Tibial nerve (tissue), 4 donors: ENCODE measurements around the gene OLIG2. TPM values are rescaled to one million over a fixed set of nuclear protein-coding genes. Genes with fewer than 3 reads are reported as not detected.

Experiments used
- DNase-seq, 2 donors: peaks; one replicate each; pipeline ENCODE4 v3.0.0-alpha.2; 2019; ENCODE audit warnings: low spot score in 2 of 2
- H3K27ac ChIP-seq, 4 donors: fragments of 200-600 bp; sonication (generic) in 3 of 4; one replicate each; pipeline ENCODE4 v1.5.1; 2017 to 2019; ENCODE audit warnings: mild to moderate bottlenecking in 1 of 4
- H3K27me3 ChIP-seq, 2 donors: fragments of 200-600 bp; sonication (generic) in 1 of 2; one replicate each; pipeline versions ENCODE4 v1.5.1 to v1.6.0; 2017 to 2019
- H3K36me3 ChIP-seq, 3 donors: fragments of 200-600 bp; sonication (generic); one replicate each; pipeline ENCODE4 v1.5.1; 2018 to 2019
- H3K4me1 ChIP-seq, 4 donors: fragments of 200-600 bp; sonication (generic) in 3 of 4; one replicate each; pipeline ENCODE4 v1.5.1; 2017 to 2019
- H3K4me3 ChIP-seq, 4 donors: fragments of 200-600 bp; sonication (generic) in 3 of 4; one replicate each; pipeline ENCODE4 v1.5.1; 2017 to 2019; ENCODE audit warnings: mild to moderate bottlenecking in 1 of 4, moderate library complexity in 1 of 4
- H3K9me3 ChIP-seq, 4 donors: fragments of 200-600 bp; sonication (generic) in 3 of 4; one replicate each; pipeline ENCODE4 v1.5.1; 2017 to 2019
- EP300 ChIP-seq, 2 donors: sonication (generic); formaldehyde crosslinking; IDR thresholded peaks; one replicate each; pipeline ENCODE4 v1.6.1; 2017; ENCODE audit warnings: antibody characterized with exemption in 2 of 2, mild to moderate bottlenecking in 1 of 2
- POLR2A ChIP-seq, 2 donors: fragments of 450-650 bp; IDR thresholded peaks; one replicate each; pipeline ENCODE4 v1.6.1; 2017; ENCODE audit warnings: antibody characterized with exemption in 2 of 2, mild to moderate bottlenecking in 2 of 2, moderate library complexity in 2 of 2
- WGBS, 2 donors: methylation state at CpG; one replicate each; pipeline ENCODE4 v1.1.5; 2018; 5-methylcytosine and 5-hydroxymethylcytosine counted together
- total RNA-seq, 4 donors: library from RNA; depleted of rRNA; stranded (reverse); fragments of >200 nt; gene quantifications; one replicate each; pipeline ENCODE4 v1.1.0, GENCODE V29; 2016
- TF ChIP-seq, protein P1 (sequence below), 5 experiments: fragments of 200-600 bp in 3 of 5; fragments of 450-650 bp in 2 of 5; sonication (generic) in 3 of 5; IDR thresholded peaks; one replicate each; pipeline ENCODE4 v1.5.1; 2016 to 2019; ENCODE audit warnings: antibody characterized with exemption in 5 of 5, mild to moderate bottlenecking in 3 of 5, moderate library complexity in 2 of 5

OLIG2 gene
- total RNA-seq, result 1 to 10 TPM in 1 of 4 donors, under 1 TPM in 1, not detected in 2; 0.21 to 1.3 TPM

DNA sequence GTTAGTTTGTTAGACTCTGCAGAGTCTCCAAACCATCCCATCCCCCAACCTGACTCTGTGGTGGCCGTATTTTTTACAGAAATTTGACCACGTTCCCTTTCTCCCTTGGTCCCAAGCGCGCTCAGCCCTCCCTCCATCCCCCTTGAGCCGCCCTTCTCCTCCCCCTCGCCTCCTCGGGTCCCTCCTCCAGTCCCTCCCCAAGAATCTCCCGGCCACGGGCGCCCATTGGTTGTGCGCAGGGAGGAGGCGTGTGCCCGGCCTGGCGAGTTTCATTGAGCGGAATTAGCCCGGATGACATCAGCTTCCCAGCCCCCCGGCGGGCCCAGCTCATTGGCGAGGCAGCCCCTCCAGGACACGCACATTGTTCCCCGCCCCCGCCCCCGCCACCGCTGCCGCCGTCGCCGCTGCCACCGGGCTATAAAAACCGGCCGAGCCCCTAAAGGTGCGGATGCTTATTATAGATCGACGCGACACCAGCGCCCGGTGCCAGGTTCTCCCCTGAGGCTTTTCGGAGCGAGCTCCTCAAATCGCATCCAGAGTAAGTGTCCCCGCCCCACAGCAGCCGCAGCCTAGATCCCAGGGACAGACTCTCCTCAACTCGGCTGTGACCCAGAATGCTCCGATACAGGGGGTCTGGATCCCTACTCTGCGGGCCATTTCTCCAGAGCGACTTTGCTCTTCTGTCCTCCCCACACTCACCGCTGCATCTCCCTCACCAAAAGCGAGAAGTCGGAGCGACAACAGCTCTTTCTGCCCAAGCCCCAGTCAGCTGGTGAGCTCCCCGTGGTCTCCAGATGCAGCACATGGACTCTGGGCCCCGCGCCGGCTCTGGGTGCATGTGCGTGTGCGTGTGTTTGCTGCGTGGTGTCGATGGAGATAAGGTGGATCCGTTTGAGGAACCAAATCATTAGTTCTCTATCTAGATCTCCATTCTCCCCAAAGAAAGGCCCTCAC, at the start of gene OLIG2:
TSS of gene OLIG2 (plus strand) at position 447 of the 954 bp plus-strand sequence. CDS start 928 bp downstream, outside the sequence.
- peaks cover 0 to 80% (median 25%) of the 10 kb centered on the region in 4 donors for H3K4me1 ChIP-seq

DNA sequence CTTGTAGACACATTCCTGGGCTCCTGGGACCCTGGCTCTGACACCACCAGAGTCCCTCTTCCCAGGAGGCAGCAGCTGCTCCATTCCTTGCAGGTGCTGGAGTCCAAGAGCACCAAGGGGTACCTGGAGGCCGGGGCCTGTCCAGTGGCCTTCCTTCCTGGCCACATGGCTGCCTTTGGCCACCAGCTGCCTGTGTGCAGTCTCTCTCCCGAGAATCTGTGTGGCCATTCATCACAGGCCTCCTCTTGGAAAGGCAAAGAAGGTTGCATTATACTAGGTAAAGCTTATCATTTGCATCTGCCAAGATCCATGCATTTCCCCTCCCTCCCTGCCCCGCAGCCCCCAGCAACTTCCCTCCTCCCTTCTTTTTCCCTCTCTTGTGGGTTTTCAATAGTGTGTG, 48.9 kb upstream of the OLIG2 start:
- TF ChIP-seq, protein P1, sequence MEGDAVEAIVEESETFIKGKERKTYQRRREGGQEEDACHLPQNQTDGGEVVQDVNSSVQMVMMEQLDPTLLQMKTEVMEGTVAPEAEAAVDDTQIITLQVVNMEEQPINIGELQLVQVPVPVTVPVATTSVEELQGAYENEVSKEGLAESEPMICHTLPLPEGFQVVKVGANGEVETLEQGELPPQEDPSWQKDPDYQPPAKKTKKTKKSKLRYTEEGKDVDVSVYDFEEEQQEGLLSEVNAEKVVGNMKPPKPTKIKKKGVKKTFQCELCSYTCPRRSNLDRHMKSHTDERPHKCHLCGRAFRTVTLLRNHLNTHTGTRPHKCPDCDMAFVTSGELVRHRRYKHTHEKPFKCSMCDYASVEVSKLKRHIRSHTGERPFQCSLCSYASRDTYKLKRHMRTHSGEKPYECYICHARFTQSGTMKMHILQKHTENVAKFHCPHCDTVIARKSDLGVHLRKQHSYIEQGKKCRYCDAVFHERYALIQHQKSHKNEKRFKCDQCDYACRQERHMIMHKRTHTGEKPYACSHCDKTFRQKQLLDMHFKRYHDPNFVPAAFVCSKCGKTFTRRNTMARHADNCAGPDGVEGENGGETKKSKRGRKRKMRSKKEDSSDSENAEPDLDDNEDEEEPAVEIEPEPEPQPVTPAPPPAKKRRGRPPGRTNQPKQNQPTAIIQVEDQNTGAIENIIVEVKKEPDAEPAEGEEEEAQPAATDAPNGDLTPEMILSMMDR (IDR thresholded peaks at IDR 0.05), result no peak
- TF ChIP-seq POLR2A (IDR thresholded peaks at IDR 0.05) (no peak), EP300 (IDR thresholded peaks at IDR 0.05) (no peak)
- H3K4me1 ChIP-seq, result peaks cover 0 to 10% (median 3%) of the 10 kb centered on the region in 4 donors
- H3K27me3 ChIP-seq, result no peaks in the 10 kb centered on the region
- H3K4me3 ChIP-seq, result no peak overlapping the region
- 62 to 65% methylated on average over 3 of the region's 3 CpGs for WGBS, 2 donors
- no peak for DNase-seq
- no peaks in the 10 kb centered on the region for H3K36me3 ChIP-seq
- no peaks in the 10 kb centered on the region for H3K9me3 ChIP-seq
- H3K27ac ChIP-seq, result no peak overlapping the region

More for the DNA sequence above, at the start of gene OLIG2:
- H3K9me3 ChIP-seq, result no peaks in the 10 kb centered on the region
- WGBS, 2 donors, result 2% methylated on average over 36 to 48 of the region's 59 CpGs
- peaks cover 14 to 99% of the 10 kb centered on the region in 2 donors for H3K27me3 ChIP-seq
- TF ChIP-seq EP300 (IDR thresholded peaks at IDR 0.05), result no peak
- TF ChIP-seq POLR2A (IDR thresholded peaks at IDR 0.05), result no peak
- TF ChIP-seq, protein P1 (IDR thresholded peaks at IDR 0.05), result no peak
- H3K36me3 ChIP-seq, result no peaks in the 10 kb centered on the region
- H3K27ac ChIP-seq, result no peak within 1 kb of the TSS
- no peak for DNase-seq
- H3K4me3 ChIP-seq, result peak within 1 kb of the TSS in 1 of 4 donors; percentile 15

DNA sequence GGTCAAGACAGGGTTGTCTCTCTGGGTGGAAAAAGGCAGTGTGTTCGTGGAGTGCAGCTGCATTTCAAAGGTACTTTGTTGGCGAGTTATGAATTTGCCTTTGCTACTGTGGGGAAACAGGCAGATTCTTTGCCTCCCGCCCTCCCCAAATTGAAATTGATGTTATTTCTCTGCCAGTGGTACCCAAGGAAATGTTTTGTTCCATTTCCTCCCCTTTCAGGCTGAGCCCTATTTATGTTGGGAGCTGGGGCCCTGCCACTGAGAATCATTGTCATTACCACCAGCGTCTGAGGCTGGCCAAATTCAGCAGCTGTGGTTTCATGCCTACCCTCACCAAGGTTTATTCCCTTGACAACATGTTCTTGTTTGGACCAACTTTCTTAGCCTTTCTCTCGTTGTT, 48.5 kb upstream of the OLIG2 start:
- H3K4me3 ChIP-seq, result no peak overlapping the region
- H3K4me1 ChIP-seq, result peaks cover 0 to 10% (median 2%) of the 10 kb centered on the region in 4 donors
- H3K36me3 ChIP-seq, result no peaks in the 10 kb centered on the region
- no peak overlapping the region for H3K27ac ChIP-seq
- no peaks in the 10 kb centered on the region for H3K27me3 ChIP-seq
- 52 to 56% methylated on average over 5 of the region's 5 CpGs for WGBS, 2 donors
- DNase-seq, result no peak
- H3K9me3 ChIP-seq, result no peaks in the 10 kb centered on the region
- TF ChIP-seq EP300 (IDR thresholded peaks at IDR 0.05), result no peak
- TF ChIP-seq, protein P1 (IDR thresholded peaks at IDR 0.05), result no peak
- TF ChIP-seq POLR2A (IDR thresholded peaks at IDR 0.05), result no peak

DNA sequence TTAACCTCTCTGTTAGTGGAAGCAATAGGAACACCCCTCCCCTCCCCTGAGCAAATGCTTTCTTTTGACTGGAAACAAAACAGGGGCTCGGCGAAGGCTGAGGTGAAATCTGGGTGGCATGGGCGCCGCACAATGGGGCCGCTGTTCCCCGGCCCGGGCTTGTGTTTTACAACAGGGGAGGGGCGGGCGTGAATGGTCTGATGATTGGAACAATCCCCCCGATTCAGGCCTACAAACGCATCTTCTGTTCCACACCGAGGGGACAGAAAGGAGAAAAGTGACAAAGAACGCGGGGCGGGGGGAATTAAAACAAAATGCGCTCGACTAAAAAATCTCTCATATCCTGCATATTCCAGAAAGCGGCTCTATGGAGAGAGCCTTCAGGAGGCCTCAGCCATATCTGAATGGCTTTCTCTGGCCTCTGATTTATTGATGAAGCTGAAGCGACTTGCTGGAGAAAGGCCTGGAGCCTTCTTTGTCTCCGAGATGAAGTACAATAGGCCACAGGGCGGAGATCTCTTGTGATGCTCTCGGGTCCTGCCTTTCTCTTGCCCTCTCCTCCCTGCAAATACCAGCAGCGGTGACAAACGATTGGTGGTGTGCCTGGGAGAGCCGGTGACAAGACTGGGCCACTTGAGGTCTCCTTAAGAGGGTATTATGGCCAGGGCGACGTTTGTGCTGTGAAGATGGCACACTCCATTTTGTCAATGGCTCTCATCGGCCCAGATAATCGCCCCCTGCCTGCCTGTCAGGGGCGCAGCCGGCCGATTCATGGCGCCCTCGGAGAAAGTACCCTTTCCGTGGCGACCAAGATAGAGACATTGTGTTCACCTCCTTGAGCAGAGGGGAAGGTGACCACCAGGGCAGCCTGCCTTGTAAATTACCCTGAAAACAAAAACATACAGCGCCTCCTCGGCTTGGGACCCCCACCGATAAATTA, 47.1 kb upstream of the OLIG2 start:
- TF ChIP-seq POLR2A (IDR thresholded peaks at IDR 0.05), result no peak
- TF ChIP-seq, protein P1 (IDR thresholded peaks at IDR 0.05), result no peak
- TF ChIP-seq EP300 (IDR thresholded peaks at IDR 0.05), result no peak
- H3K27ac ChIP-seq, result no peak overlapping the region
- no peaks in the 10 kb centered on the region for H3K9me3 ChIP-seq
- H3K27me3 ChIP-seq, result no peaks in the 10 kb centered on the region
- peaks cover 0 to 10% (median 0%) of the 10 kb centered on the region in 4 donors for H3K4me1 ChIP-seq
- WGBS, 2 donors, result 58 to 59% methylated on average over 36 to 39 of the region's 39 CpGs
- no peak for DNase-seq
- no peak overlapping the region for H3K4me3 ChIP-seq
- no peaks in the 10 kb centered on the region for H3K36me3 ChIP-seq
